Measurements from ENCODE around the gene RHBDL1.

RHBDL1 gene

GRCh38 chr16:709566-710499 is 34.4 kb downstream of the RHBDL1 start:
- no peak overlapping the region for H3K27ac ChIP-seq (ENCODE audit: low read depth, low read length)
- H3K4me3 ChIP-seq (ENCODE audit: low read length): no peak overlapping the region
- no peaks in the 10 kb centered on the region for H3K79me2 ChIP-seq (ENCODE audit: control insufficient read depth, low read length)
- H3F3A ChIP-seq (ENCODE audit: control insufficient read depth, insufficient read depth): 0 out of 2 replicates have a peak, but pooled peaks cover 2% of the 10 kb centered on the region
- no peaks in the 10 kb centered on the region for H3K36me3 ChIP-seq (ENCODE audit: control insufficient read depth, low read length)
- no peaks in the 10 kb centered on the region for H3K9me3 ChIP-seq (ENCODE audit: control insufficient read depth, insufficient read depth, low read length)
- H3K4me1 ChIP-seq (ENCODE audit: control insufficient read depth, low read length): peaks cover 11% of the 10 kb centered on the region
- H3K4me2 ChIP-seq (ENCODE audit: low read length): no peak overlapping the region
- H4K20me1 ChIP-seq (ENCODE audit: control insufficient read depth, insufficient read depth, low read depth, low read length): 0 out of 2 replicates have a peak, but pooled peaks cover 4% of the 10 kb centered on the region
- peaks cover 40% of the 10 kb centered on the region for H3K27me3 ChIP-seq (ENCODE audit: control insufficient read depth, low read length)
- no peaks in the 10 kb centered on the region for H3K9me2 ChIP-seq (replicated peaks; ENCODE audit: control insufficient read depth, low read length)
- no peak for TF ChIP-seq EZH2phosphoT487 (IDR thresholded peaks at IDR 0.05; ENCODE audit: borderline replicate concordance, low read length)
- no peak for TF ChIP-seq CTCF (IDR thresholded peaks at IDR 0.05; ENCODE audit: low read depth, low read length, poor library complexity, severe bottlenecking)

GRCh38 chr16:710500-711075 is 35.1 kb downstream of the RHBDL1 start:
- Histone ChIP-seq H3K9me3 (ENCODE audit: control insufficient read depth, insufficient read depth, low read length) (no peaks in the 10 kb centered on the region), H3K79me2 (ENCODE audit: control insufficient read depth, low read length) (no peaks in the 10 kb centered on the region), H3K4me1 (ENCODE audit: control insufficient read depth, low read length) (peaks cover 14% of the 10 kb centered on the region), H3K27ac (ENCODE audit: low read depth, low read length) (no peak overlapping the region), H3K9me2 (replicated peaks; ENCODE audit: control insufficient read depth, low read length) (no peaks in the 10 kb centered on the region), H3K4me2 (ENCODE audit: low read length) (no peak overlapping the region), H3F3A (ENCODE audit: control insufficient read depth, insufficient read depth) (0 out of 2 replicates have a peak, but pooled peaks cover 2% of the 10 kb centered on the region), H4K20me1 (ENCODE audit: control insufficient read depth, insufficient read depth, low read depth, low read length) (0 out of 2 replicates have a peak, but pooled peaks cover 4% of the 10 kb centered on the region), H3K4me3 (ENCODE audit: low read length) (no peak overlapping the region), H3K27me3 (ENCODE audit: control insufficient read depth, low read length) (peaks cover 44% of the 10 kb centered on the region), H3K36me3 (ENCODE audit: control insufficient read depth, low read length) (no peaks in the 10 kb centered on the region)
- TF ChIP-seq EZH2phosphoT487 (IDR thresholded peaks at IDR 0.05; ENCODE audit: borderline replicate concordance, low read length): no peak

GRCh38 chr16:711084-711483 is 35.6 kb downstream of the RHBDL1 start:
- Histone ChIP-seq H3K79me2 (ENCODE audit: control insufficient read depth, low read length) (0 out of 2 replicates have a peak, but pooled peaks cover 2% of the 10 kb centered on the region), H3K27ac (ENCODE audit: low read depth, low read length) (no peak overlapping the region), H3K36me3 (ENCODE audit: control insufficient read depth, low read length) (no peaks in the 10 kb centered on the region), H3F3A (ENCODE audit: control insufficient read depth, insufficient read depth) (0 out of 2 replicates have a peak, but pooled peaks cover 2% of the 10 kb centered on the region), H3K4me1 (ENCODE audit: control insufficient read depth, low read length) (peaks cover 18% of the 10 kb centered on the region), H3K4me2 (ENCODE audit: low read length) (no peak overlapping the region), H3K27me3 (ENCODE audit: control insufficient read depth, low read length) (peaks cover 48% of the 10 kb centered on the region), H4K20me1 (ENCODE audit: control insufficient read depth, insufficient read depth, low read depth, low read length) (peaks cover 6% of the 10 kb centered on the region; the same call in 1 of the 2 replicates), H3K9me3 (ENCODE audit: control insufficient read depth, insufficient read depth, low read length) (no peaks in the 10 kb centered on the region), H3K9me2 (replicated peaks; ENCODE audit: control insufficient read depth, low read length) (no peaks in the 10 kb centered on the region), H3K4me3 (ENCODE audit: low read length) (no peak overlapping the region)
- TF ChIP-seq EZH2phosphoT487 (IDR thresholded peaks at IDR 0.05; ENCODE audit: borderline replicate concordance, low read length) (no peak), CTCF (IDR thresholded peaks at IDR 0.05; ENCODE audit: low read depth, low read length, poor library complexity, severe bottlenecking) (no peak)
